ENCODE data around the gene BMF. TPM values are rescaled to one million over a fixed set of nuclear protein-coding genes. Genes with fewer than 3 reads are reported as not detected.

The BMF gene
- total RNA-seq, 1 experiment from 2014 or later, result not detected

DNA sequence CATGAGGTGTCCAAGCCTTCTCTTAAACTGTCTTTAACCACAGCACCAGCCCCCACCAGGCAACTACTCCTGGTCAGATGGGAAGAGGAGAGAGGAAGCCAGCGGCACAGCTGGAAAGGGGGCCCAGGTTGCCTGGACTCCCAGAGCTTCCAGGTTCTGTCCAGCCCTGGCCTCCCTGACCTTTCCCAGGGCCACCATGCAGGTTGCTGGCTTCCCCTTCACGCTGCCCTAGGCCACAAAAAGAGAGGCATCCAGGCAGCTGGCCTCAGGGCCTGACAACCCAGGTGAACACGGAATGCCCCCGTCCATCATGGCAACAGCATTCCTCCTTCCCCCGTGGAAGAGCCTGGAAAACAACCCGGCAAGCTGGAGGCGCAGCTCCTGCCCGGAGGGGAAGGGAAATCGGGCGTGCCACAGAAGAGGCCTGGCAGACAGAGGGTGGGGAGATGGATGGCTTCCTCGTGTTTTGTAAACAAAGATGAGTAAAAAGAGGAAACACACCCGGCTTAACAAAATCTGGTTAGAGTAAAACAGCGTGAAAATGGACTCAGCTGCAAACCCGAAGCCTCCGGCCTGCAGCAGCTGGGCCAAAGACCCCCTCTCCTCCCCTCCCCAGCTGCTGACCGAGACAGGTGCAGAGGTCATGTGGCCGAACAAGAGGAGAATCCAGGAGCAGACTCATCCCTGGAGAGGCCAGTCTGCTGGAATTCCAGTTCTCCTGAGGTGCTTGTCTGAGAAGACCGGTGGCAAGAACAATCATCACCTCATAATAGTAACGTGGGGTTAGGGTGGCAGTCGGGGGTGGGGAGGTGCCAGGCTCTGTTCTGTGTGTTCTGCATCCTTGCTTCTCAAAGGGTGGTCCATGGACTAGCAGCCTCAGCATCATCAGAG lies 15.5 kb downstream of the BMF start:
- Mint-ChIP-seq H3K36me3 (ENCODE audit: insufficient read depth, unreplicated experiment) (no peaks in the 10 kb centered on the region), H3K27ac (ENCODE audit: low read depth, unreplicated experiment) (no peak overlapping the region), H3K4me3 (ENCODE audit: unreplicated experiment) (no peak overlapping the region), H3K27me3 (ENCODE audit: insufficient read depth, unreplicated experiment) (no peaks in the 10 kb centered on the region), H3K9me3 (ENCODE audit: unreplicated experiment) (no peaks in the 10 kb centered on the region), H3K4me1 (ENCODE audit: insufficient read depth, unreplicated experiment) (peaks cover 16% of the 10 kb centered on the region)
- TF ChIP-seq, protein P1, sequence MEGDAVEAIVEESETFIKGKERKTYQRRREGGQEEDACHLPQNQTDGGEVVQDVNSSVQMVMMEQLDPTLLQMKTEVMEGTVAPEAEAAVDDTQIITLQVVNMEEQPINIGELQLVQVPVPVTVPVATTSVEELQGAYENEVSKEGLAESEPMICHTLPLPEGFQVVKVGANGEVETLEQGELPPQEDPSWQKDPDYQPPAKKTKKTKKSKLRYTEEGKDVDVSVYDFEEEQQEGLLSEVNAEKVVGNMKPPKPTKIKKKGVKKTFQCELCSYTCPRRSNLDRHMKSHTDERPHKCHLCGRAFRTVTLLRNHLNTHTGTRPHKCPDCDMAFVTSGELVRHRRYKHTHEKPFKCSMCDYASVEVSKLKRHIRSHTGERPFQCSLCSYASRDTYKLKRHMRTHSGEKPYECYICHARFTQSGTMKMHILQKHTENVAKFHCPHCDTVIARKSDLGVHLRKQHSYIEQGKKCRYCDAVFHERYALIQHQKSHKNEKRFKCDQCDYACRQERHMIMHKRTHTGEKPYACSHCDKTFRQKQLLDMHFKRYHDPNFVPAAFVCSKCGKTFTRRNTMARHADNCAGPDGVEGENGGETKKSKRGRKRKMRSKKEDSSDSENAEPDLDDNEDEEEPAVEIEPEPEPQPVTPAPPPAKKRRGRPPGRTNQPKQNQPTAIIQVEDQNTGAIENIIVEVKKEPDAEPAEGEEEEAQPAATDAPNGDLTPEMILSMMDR (IDR thresholded peaks at IDR 0.05; ENCODE audit: unreplicated experiment), result no peak
- no peak for DNase-seq (ENCODE audit: unreplicated experiment)
- ChIA-PET POLR2A (interaction anchor here (0.6 to 1.5 kb wide), 3 partner anchors 14 to 676 kb away, joined by 3 to 4 read pairs (median 4); partner anchors contain the start of gene C15orf62), CTCF (interaction anchor here (0.6 to 2.8 kb wide), 3 partner anchors 9 to 14 kb away, joined by 3 to 8 read pairs (median 5); no protein-coding TSS in a partner anchor)
- BruUV-seq (replicated peaks), result no TSS peak
- intact Hi-C loops (cut with micrococcal nuclease), result no loop called here

DNA sequence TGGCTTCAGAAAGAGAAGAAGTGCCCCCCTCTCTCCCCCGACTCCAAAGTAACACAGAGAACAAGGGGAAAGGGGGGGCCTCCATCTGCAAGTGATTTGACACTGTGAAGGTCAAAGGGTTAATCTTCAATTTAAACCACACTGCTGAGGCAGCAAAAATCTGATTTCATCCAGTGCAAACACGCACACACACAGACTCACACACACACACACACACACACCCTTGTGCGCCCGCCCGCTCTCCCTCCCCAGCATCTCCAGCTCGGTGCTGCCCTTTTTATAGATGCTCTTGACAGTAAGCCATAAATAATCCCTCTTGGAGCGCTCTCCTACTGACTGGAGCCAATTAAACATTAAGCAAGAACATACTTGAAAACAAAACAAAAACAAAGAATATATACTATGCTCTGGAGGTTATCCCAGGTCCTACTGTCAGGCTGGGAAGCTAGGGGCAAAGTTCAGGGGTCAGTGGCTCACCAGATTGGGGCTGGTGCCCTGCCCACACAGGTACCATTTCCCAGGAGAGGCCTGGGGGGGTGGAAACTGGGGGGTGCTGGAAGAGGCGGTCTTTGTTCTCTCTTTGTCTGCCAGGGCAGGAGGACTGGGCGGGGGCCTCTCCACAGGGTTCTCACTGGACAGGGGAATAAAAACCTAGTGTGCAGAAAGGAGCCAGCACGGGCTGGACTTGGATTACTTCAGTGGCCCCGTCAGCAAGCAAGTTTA lies 16.3 kb downstream of the BMF start:
- H3K27me3 Mint-ChIP-seq (ENCODE audit: insufficient read depth, unreplicated experiment), result no peaks in the 10 kb centered on the region
- H3K4me1 Mint-ChIP-seq (ENCODE audit: insufficient read depth, unreplicated experiment), result peaks cover 16% of the 10 kb centered on the region
- no peaks in the 10 kb centered on the region for H3K36me3 Mint-ChIP-seq (ENCODE audit: insufficient read depth, unreplicated experiment)
- DNase-seq (ENCODE audit: unreplicated experiment), result no peak
- TF ChIP-seq, protein P1 (IDR thresholded peaks at IDR 0.05; ENCODE audit: unreplicated experiment), result no peak
- H3K9me3 Mint-ChIP-seq (ENCODE audit: unreplicated experiment), result no peaks in the 10 kb centered on the region
- CTCF ChIA-PET, result interaction anchor here (1.9 to 2.8 kb wide), 2 partner anchors 13 to 14 kb away, joined by 5 to 8 read pairs; no protein-coding TSS in a partner anchor
- H3K4me3 Mint-ChIP-seq (ENCODE audit: unreplicated experiment), result no peak overlapping the region
- POLR2A ChIA-PET, result interaction anchor here (0.6 kb wide), 1 partner anchor 15 kb away, joined by 3 read pairs; no protein-coding TSS in a partner anchor
- intact Hi-C loops (cut with micrococcal nuclease), result no loop called here
- no TSS peak for BruUV-seq (replicated peaks)
- H3K27ac Mint-ChIP-seq (ENCODE audit: low read depth, unreplicated experiment), result no peak overlapping the region

DNA sequence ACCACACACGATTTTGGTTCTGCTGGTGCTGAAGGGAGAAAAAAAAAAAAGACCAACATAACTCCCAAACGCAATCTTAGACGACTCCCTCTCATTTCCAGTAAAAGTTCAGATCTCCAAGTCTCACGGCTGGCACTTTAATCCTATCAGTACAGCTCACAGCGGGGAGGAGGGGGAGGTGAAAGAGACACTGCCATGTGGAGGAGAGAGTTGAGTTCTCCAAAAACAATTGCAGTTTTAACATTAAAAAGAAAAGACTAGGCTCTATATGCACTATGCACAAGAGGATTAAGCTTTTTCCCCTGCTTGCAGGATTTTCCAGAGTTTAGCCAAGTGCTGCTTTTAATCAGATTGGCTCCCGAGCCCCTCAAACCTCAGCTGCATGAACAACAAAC lies 16.8 kb downstream of the BMF start:
- H3K36me3 Mint-ChIP-seq (ENCODE audit: insufficient read depth, unreplicated experiment), result no peaks in the 10 kb centered on the region
- CTCF ChIA-PET, result interaction anchor here (0.6 to 2.8 kb wide), 2 partner anchors 13 to 88 kb away, joined by 4 to 8 read pairs; no protein-coding TSS in a partner anchor
- H3K9me3 Mint-ChIP-seq (ENCODE audit: unreplicated experiment), result no peaks in the 10 kb centered on the region
- TF ChIP-seq, protein P1 (IDR thresholded peaks at IDR 0.05; ENCODE audit: unreplicated experiment), result no peak
- intact Hi-C loops (cut with micrococcal nuclease), result no loop called here
- no peaks in the 10 kb centered on the region for H3K27me3 Mint-ChIP-seq (ENCODE audit: insufficient read depth, unreplicated experiment)
- POLR2A ChIA-PET, result interaction anchor here (0.6 kb wide), 1 partner anchor 16 kb away, joined by 3 read pairs; no protein-coding TSS in a partner anchor
- no peak overlapping the region for H3K4me3 Mint-ChIP-seq (ENCODE audit: unreplicated experiment)
- H3K27ac Mint-ChIP-seq (ENCODE audit: low read depth, unreplicated experiment), result no peak overlapping the region
- H3K4me1 Mint-ChIP-seq (ENCODE audit: insufficient read depth, unreplicated experiment), result peaks cover 16% of the 10 kb centered on the region
- no peak for DNase-seq (ENCODE audit: unreplicated experiment)
- BruUV-seq (replicated peaks), result no TSS peak
